CD4-positive, CD25-positive, alpha-beta regulatory T cell (primary cell): ENCODE measurements around the gene FAM3B. TPM values are rescaled to one million over a fixed set of nuclear protein-coding genes. Genes with fewer than 3 reads are reported as not detected.

Source experiments
- ATAC-seq, 2 donors: fragments of 150-1000 bp; cut with Tn5 transposase; one replicate each; pipeline ENCODE4 v1.10.0; 2021; ENCODE audit warnings: low read depth in 2 of 2, moderate number of reproducible peaks in 2 of 2, moderate library complexity in 1 of 2
- DNase-seq, 3 donors: peaks; one replicate each; pipeline versions ENCODE4 v3.0.0 to v3.0.0-alpha.2; 2012 to 2022; ENCODE audit warnings: mixed read lengths in 1 of 3
- H3K27ac ChIP-seq: one replicate; pipeline ENCODE4 v1.7.0; 2013; ENCODE audit warnings: mild to moderate bottlenecking, low read length; ENCODE audit not compliant: insufficient read depth, poor library complexity, severe bottlenecking
- H3K27me3 ChIP-seq: one replicate; pipeline ENCODE4 v1.7.0; 2013; ENCODE audit warnings: low read length; ENCODE audit not compliant: control insufficient read depth, insufficient read depth
- H3K36me3 ChIP-seq: one replicate; pipeline ENCODE4 v1.7.0; 2013; ENCODE audit warnings: mild to moderate bottlenecking, low read length, moderate library complexity; ENCODE audit not compliant: control insufficient read depth, insufficient read depth
- H3K4me1 ChIP-seq: 2 replicates; pipeline ENCODE4 v1.7.0; 2013; ENCODE audit warnings: mild to moderate bottlenecking, low read length; ENCODE audit not compliant: insufficient read depth, control insufficient read depth, poor library complexity, severe bottlenecking
- H3K4me3 ChIP-seq: one replicate; pipeline ENCODE4 v1.7.0; 2013; ENCODE audit warnings: low read depth, mild to moderate bottlenecking, low read length, moderate library complexity
- H3K9me3 ChIP-seq, 2 experiments: 1 replicate in 1 of 2; 2 replicates in 1 of 2; pipeline ENCODE4 v1.7.0; 2013; ENCODE audit warnings: low read length in 2 of 2, mild to moderate bottlenecking in 1 of 2, moderate library complexity in 1 of 2; ENCODE audit not compliant: control insufficient read depth in 2 of 2
- H3K27ac Mint-ChIP-seq, 3 donors: one replicate each; pipeline ENCODE4 v1.8.0; 2020 to 2022; ENCODE audit warnings: mild to moderate bottlenecking in 3 of 3, mixed read lengths in 3 of 3, moderate library complexity in 2 of 3
- H3K27me3 Mint-ChIP-seq: one replicate; pipeline ENCODE4 v1.8.0; 2022; ENCODE audit warnings: mild to moderate bottlenecking, mixed read lengths
- H3K36me3 Mint-ChIP-seq: one replicate; pipeline ENCODE4 v1.8.0; 2020; ENCODE audit warnings: mixed read lengths
- H3K4me1 Mint-ChIP-seq, 4 donors: one replicate each; pipeline ENCODE4 v1.8.0; 2020 to 2022; ENCODE audit warnings: mixed read lengths in 4 of 4, mild to moderate bottlenecking in 1 of 4
- H3K4me3 Mint-ChIP-seq, 4 donors: one replicate each; pipeline ENCODE4 v1.8.0; 2020 to 2022; ENCODE audit warnings: mild to moderate bottlenecking in 4 of 4, mixed read lengths in 4 of 4, moderate library complexity in 3 of 4
- H3K9me3 Mint-ChIP-seq, 7 donors: one replicate each; pipeline ENCODE4 v1.8.0; 2020 to 2022; ENCODE audit warnings: mixed read lengths in 7 of 7, mild to moderate bottlenecking in 3 of 7, moderate library complexity in 2 of 7
- polyA plus RNA-seq, 4 donors: library from polyadenylated mRNA; unstranded; fragments of 300-500 nt; fragmentation: Illumina TruSeq; gene quantifications; one replicate each; pipeline ENCODE4 v1.2.3, GENCODE V29; 2021
- total RNA-seq: library from RNA; stranded (reverse); gene quantifications from one replicate; pipeline ENCODE4 v1.2.3, GENCODE V29; 2022

FAM3B gene
- total and polyA plus RNA-seq, 5 donors from 2014 or later, result not detected

GRCh38 chr21:41405321-41405720 is 88.7 kb downstream of the FAM3B start:
- H3K27ac Mint-ChIP-seq, result no peak overlapping the region
- H3K36me3 Mint-ChIP-seq, result peaks cover 70% of the 10 kb centered on the region

GRCh38 chr21:41406340-41406739 is 89.7 kb downstream of the FAM3B start:
- ATAC-seq (no peak), DNase-seq (no peak)
- H3K36me3 ChIP-seq, result peaks cover 60% of the 10 kb centered on the region
- H3K4me3 ChIP-seq, result no peak overlapping the region
- Mint-ChIP-seq H3K27ac (no peak overlapping the region), H3K9me3 (peaks cover 0 to 9% (median 3%) of the 10 kb centered on the region in 7 donors), H3K4me1 (peaks cover 0 to 4% (median 2%) of the 10 kb centered on the region in 4 donors), H3K36me3 (peaks cover 66% of the 10 kb centered on the region), H3K27me3 (peaks cover 4% of the 10 kb centered on the region), H3K4me3 (no peak overlapping the region)
- H3K4me1 ChIP-seq, result no peaks in the 10 kb centered on the region
- no peaks in the 10 kb centered on the region for H3K9me3 ChIP-seq
- H3K27ac ChIP-seq, result no peak overlapping the region
- no peaks in the 10 kb centered on the region for H3K27me3 ChIP-seq

More at GRCh38 chr21:41405321-41405720, 88.7 kb downstream of the FAM3B start:
- Histone ChIP-seq H3K9me3 (no peaks in the 10 kb centered on the region), H3K27ac (no peak overlapping the region), H3K27me3 (no peaks in the 10 kb centered on the region), H3K36me3 (peaks cover 67% of the 10 kb centered on the region), H3K4me1 (no peaks in the 10 kb centered on the region), H3K4me3 (no peak overlapping the region)
- Mint-ChIP-seq H3K4me3 (no peak overlapping the region), H3K27me3 (no peaks in the 10 kb centered on the region), H3K4me1 (no peaks in the 10 kb centered on the region), H3K9me3 (peaks cover 0 to 6% (median 0%) of the 10 kb centered on the region in 7 donors)
- ATAC-seq (no peak), DNase-seq (no peak)

Other genes starting within 250 kb of the FAM3B start
- gene BACE2, start 148.6 kb upstream of the FAM3B start, total RNA-seq, result 2.5 TPM
- gene BACE2, start 148.6 kb upstream of the FAM3B start, polyA plus RNA-seq, result 1 to 10 TPM in 2 of 4 donors, under 1 TPM in 2; 0.70 to 1.5 (median 0.99) TPM
- gene MX2, start 45.2 kb downstream of the FAM3B start, total RNA-seq, result 119 TPM
- gene MX2, start 45.2 kb downstream of the FAM3B start, polyA plus RNA-seq, result 10 to 100 TPM; 34.8 to 52.7 (median 44.0) TPM
- gene MX1, start 109.4 kb downstream of the FAM3B start, total RNA-seq, result 111 TPM
- 100 to 1,000 TPM in 1 of 4 donors, 10 to 100 TPM in 3; 82.5 to 137 (median 89.4) TPM for gene MX1, start 109.4 kb downstream of the FAM3B start, polyA plus RNA-seq
- gene TMPRSS2, start 191.4 kb downstream of the FAM3B start, total RNA-seq, result not detected
- gene TMPRSS2, start 191.4 kb downstream of the FAM3B start, polyA plus RNA-seq, result not detected